ENCODE data around the gene TCP11L1.
"Not testable (repeated sequence)": the region's sequence is repeated elsewhere in the genome, so short reads cannot be mapped to it uniquely, and the experiment has no call there.

The TCP11L1 gene

DNA sequence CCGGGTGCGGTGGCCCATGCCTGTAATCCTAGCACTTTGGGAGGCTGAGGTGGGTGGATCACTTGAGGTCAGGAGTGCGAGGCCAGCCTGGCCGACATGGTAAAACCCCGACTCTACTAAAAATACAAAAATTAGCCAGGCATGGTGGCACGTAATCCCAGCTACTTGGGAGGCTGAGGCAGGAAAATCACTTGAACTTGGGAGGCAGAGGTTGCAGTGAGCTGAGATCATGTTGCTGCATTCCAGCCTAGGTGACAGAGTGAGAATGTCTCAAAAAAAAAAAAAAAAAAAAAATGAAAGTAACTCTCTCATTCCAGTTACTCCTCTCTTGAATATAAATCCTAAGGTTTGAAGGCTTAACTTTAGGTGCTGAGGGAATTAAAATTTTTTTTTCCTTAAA lies 10.2 kb upstream of the TCP11L1 start:
- not testable (repeated sequence) for DNase-seq (ENCODE audit: low read depth in 2 of 2)

GRCh38 chr11:33033493-33033892 lies 5.9 kb upstream of the TCP11L1 start:
- DNase-seq (ENCODE audit: low read depth in 2 of 2): no peak

DNA sequence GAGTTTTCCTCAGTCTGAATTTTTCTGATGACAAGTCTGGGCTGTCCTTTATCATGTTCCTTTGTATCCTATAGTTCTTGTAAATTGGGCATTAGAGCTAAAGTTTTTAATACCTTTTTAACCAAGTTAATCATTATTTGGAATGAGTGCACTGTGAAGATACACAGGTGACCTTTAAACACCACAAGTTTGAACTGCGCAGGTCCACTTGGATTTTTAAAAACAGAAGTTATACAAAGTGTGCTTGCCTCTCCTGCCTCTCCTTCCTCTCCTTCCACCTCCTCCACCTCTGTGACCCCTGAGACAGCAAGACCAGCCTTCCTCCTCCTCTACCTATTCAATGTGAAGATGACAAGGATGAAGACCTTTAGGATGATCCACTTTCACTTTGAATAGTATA lies 4.4 kb upstream of the TCP11L1 start:
- no peak for DNase-seq (ENCODE audit: low read depth in 2 of 2)

DNA sequence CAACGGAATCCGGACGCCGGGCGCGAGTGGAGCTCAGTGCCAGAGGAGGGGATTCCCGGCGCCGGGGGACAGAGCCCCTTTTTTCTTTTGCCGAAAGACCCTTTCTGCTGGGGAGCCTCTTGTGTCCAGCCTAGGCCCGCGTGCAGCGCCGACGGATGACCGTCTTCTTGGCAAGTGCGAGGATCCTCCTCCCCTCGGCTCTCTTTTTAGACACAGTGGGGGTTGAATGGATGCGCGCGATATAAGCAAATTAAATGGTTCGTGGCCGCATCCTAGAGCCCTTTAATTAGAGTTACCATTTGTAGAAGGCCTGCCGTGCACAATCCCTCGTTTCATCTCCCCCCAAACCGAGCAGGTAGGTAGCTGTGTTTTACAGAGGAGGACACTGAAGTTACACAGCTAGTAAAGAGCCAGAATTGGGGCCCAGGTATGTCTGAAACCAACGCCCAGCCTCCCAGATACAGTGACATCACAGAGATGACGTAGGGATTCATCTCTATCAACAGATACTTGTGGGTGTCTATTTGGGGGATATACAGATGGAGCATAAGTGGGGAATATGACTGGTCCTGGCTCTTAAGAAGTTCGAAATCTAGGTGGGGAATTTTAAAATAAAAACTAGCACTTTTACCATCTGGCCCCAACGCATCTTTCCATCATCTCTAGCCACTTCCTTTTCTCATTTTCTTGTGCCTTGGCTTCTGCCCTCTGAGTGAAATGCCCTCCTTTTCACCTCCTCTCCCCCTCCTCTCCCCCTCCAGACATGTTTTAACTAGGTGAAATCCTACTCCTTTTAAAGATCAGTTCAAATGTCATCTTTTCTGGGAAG lies 875 bp downstream of the TCP11L1 start:
- peak in 1 of 2 donors; percentile 20 for DNase-seq (ENCODE audit: low read depth in 2 of 2)

DNA sequence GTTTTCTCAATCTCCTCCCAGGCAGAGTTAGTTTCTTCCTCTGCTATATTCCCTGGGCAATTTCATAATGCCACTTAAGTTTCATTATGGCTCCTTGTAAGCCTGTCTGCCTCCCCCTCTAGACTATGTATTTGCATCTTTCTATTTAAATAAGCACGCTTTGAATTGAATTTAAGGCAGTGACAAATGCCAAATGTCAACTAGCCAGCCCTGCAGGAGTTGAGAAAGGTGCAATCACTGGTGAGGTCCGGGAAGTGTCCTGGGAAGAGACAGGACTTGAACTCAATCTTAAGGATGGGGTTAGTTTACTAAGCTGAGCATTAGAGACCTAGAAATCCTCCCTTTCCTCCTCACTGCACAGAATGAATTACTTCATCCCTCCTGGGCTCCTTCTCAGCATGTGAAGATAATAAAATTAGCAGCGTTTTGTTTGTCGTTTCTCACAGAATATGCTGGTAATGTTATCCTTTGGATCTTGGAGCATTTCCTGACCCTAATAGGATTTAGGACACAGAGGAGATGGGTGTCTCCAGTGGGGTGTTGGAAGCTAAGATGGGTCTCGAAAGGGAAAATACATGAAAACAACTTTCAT lies 1.6 kb downstream of the TCP11L1 start:
- DNase-seq (ENCODE audit: low read depth in 2 of 2): no peak

- DNase-seq (ENCODE audit: low read depth in 2 of 2): no peak
Observed at GRCh38 chr11:33043221-33043830, 4.0 kb downstream of the TCP11L1 start.

- DNase-seq (ENCODE audit: low read depth in 2 of 2): no peak
Observed at GRCh38 chr11:33044285-33044756, 4.9 kb downstream of the TCP11L1 start.

- no peak for DNase-seq (ENCODE audit: low read depth in 2 of 2)
Observed at GRCh38 chr11:33045551-33046255, 6.3 kb downstream of the TCP11L1 start.

- not testable (repeated sequence) for DNase-seq (ENCODE audit: low read depth in 2 of 2)
Observed at GRCh38 chr11:33048701-33049100, 9.3 kb downstream of the TCP11L1 start.

- not testable (repeated sequence) for DNase-seq (ENCODE audit: low read depth in 2 of 2)
Observed at GRCh38 chr11:33049565-33050408, 10.4 kb downstream of the TCP11L1 start.

GRCh38 chr11:33052231-33052630 lies 12.9 kb downstream of the TCP11L1 start:
- no peak for DNase-seq (ENCODE audit: low read depth in 2 of 2)

- DNase-seq (ENCODE audit: low read depth in 2 of 2): no peak
Observed at GRCh38 chr11:33055375-33055774, 16.0 kb downstream of the TCP11L1 start.

DNA sequence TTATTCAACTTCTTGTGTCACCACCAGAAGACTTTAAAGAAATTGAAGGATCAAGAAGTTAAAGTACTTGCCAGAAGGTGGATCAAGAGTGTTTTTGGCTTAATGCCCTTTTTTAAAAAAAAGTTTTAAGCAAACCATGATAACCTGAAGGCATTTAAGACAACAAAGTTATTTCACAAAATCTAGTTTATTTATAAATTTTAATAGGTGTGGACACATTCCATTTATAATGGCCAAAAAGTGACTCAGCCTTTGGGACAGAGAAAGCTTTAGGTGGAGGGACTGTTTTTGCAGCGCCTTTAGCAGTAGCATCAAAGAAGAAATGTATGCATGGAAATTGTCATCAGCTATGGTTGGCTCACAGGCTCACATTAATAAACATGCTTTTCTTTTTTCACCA lies 17.9 kb downstream of the TCP11L1 start:
- DNase-seq (ENCODE audit: low read depth in 2 of 2): no peak

- no peak for DNase-seq (ENCODE audit: low read depth in 2 of 2)
Observed at GRCh38 chr11:33059331-33060007, 20.1 kb downstream of the TCP11L1 start.

GRCh38 chr11:33060271-33060670 lies 20.9 kb downstream of the TCP11L1 start:
- DNase-seq (ENCODE audit: low read depth in 2 of 2): no peak

- no peak for DNase-seq (ENCODE audit: low read depth in 2 of 2)
Observed at GRCh38 chr11:33062137-33062536, 22.8 kb downstream of the TCP11L1 start.

DNA sequence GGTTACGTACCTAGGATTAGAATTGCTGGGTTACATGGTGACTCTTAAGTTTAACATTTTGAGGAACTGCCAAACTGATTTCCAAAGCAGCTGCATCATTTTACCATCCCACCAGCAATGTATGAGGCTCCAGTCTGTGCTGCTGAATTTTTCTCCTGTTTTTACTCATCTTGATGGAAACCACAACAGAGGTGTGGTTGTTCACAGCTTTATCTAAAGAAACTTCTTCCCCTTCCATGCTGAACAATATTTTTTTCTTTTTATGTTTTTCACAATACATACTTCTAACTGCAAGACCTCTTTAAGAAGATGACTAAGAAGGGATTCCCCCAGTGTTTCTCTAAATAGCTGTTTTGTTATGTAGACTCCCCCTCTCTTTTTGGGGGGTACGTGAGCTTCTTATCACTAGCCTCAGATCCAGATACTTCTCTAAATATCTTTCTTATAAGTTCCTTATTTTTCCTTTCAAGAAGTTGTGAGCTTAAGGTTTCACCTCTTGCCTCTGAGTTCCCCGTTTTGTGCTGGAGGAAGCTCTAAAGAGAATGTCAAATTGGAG lies 24.0 kb downstream of the TCP11L1 start:
- no peak for DNase-seq (ENCODE audit: low read depth in 2 of 2)

- DNase-seq (ENCODE audit: low read depth in 2 of 2): no peak
Observed at GRCh38 chr11:33064033-33064825, 24.9 kb downstream of the TCP11L1 start.

GRCh38 chr11:33064866-33065265 lies 25.5 kb downstream of the TCP11L1 start:
- no peak for DNase-seq (ENCODE audit: low read depth in 2 of 2)

Measured in stimulated activated CD4-positive, alpha-beta T cell treated with anti-CD3 and anti-CD28 coated beads, Interleukin-1b, Interleukin-23, amount 100 ng/mL, for 4 hours (primary cell).